Measurements from ENCODE around the gene OLFM4. TPM values are rescaled to one million over a fixed set of nuclear protein-coding genes. Genes with fewer than 3 reads are reported as not detected.

The OLFM4 gene
- total and polyA plus RNA-seq, 2 donors from 2014 or later, result 14.6 to 40.9 TPM

DNA sequence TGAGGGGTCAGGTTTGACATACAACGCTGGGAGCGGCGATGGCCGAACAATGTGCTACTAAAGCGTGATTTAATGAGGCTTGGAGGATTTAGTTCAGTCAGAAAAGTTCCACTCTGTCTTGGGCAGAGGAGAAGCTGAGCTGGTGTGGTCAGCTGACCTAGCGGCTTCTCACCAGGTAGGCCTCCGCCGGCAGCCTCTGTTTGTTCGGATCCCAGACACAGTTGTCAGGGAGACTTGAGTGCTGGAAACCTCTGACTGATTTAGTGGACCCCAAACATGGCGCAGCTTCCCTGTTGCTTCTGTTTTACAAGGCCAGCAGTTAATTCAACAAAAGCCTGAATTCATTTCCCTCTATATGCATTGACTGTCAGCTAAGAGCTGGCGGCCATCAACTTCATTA is 36.5 kb upstream of the OLFM4 start:
- H3K9me3 ChIP-seq (ENCODE audit: control insufficient read depth in 2 of 3, insufficient read depth in 1 of 3, low read length in 3 of 3), result no peaks in the 10 kb centered on the region
- FAIRE-seq (no peak), DNase-seq (no peak)
- H3K27me3 ChIP-seq (ENCODE audit: control insufficient read depth, insufficient read depth, low read length), result no peaks in the 10 kb centered on the region
- no peak overlapping the region for H3K9ac ChIP-seq (ENCODE audit: low read length in 3 of 3)
- H3K36me3 ChIP-seq (ENCODE audit: control insufficient read depth in 2 of 3, insufficient read depth in 3 of 3, low read length in 3 of 3), result no peaks in the 10 kb centered on the region
- no peak overlapping the region for H3K4me3 ChIP-seq (ENCODE audit: low read length in 3 of 3)
- H3K27ac ChIP-seq (ENCODE audit: low read depth in 2 of 2, low read length in 2 of 2), result no peak overlapping the region
- intact Hi-C loops (cut with DNase I), result no loop called here
- H3K4me1 ChIP-seq (ENCODE audit: control insufficient read depth in 2 of 3, insufficient read depth in 2 of 3, low read depth in 1 of 3, low read length in 3 of 3), result no peaks in the 10 kb centered on the region
- TF ChIP-seq, protein P1, sequence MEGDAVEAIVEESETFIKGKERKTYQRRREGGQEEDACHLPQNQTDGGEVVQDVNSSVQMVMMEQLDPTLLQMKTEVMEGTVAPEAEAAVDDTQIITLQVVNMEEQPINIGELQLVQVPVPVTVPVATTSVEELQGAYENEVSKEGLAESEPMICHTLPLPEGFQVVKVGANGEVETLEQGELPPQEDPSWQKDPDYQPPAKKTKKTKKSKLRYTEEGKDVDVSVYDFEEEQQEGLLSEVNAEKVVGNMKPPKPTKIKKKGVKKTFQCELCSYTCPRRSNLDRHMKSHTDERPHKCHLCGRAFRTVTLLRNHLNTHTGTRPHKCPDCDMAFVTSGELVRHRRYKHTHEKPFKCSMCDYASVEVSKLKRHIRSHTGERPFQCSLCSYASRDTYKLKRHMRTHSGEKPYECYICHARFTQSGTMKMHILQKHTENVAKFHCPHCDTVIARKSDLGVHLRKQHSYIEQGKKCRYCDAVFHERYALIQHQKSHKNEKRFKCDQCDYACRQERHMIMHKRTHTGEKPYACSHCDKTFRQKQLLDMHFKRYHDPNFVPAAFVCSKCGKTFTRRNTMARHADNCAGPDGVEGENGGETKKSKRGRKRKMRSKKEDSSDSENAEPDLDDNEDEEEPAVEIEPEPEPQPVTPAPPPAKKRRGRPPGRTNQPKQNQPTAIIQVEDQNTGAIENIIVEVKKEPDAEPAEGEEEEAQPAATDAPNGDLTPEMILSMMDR (IDR thresholded peaks at IDR 0.05; ENCODE audit: borderline replicate concordance, extremely low read depth, insufficient read depth), result no peak

GRCh38 chr13:52994051-52994450 is 34.6 kb upstream of the OLFM4 start:
- Histone ChIP-seq H3K27me3 (ENCODE audit: control insufficient read depth, insufficient read depth, low read length) (no peaks in the 10 kb centered on the region), H3K4me1 (ENCODE audit: control insufficient read depth in 2 of 3, insufficient read depth in 2 of 3, low read depth in 1 of 3, low read length in 3 of 3) (no peaks in the 10 kb centered on the region), H3K27ac (ENCODE audit: low read depth in 2 of 2, low read length in 2 of 2) (no peak overlapping the region), H3K4me3 (ENCODE audit: low read length in 3 of 3) (no peak overlapping the region), H3K9me3 (ENCODE audit: control insufficient read depth in 2 of 3, insufficient read depth in 1 of 3, low read length in 3 of 3) (no peaks in the 10 kb centered on the region), H3K9ac (ENCODE audit: low read length in 3 of 3) (no peak overlapping the region), H3K36me3 (ENCODE audit: control insufficient read depth in 2 of 3, insufficient read depth in 3 of 3, low read length in 3 of 3) (no peaks in the 10 kb centered on the region)
- TF ChIP-seq, protein P1 (IDR thresholded peaks at IDR 0.05; ENCODE audit: borderline replicate concordance, extremely low read depth, insufficient read depth), result no peak
- no peak for DNase-seq
- intact Hi-C loops (cut with DNase I), result no loop called here
- no peak for FAIRE-seq

- no peak for FAIRE-seq
- DNase-seq, result no peak
- TF ChIP-seq, protein P1 (IDR thresholded peaks at IDR 0.05; ENCODE audit: borderline replicate concordance, extremely low read depth, insufficient read depth), result no peak
- intact Hi-C loops (cut with DNase I), result no loop called here
- Histone ChIP-seq H3K4me1 (ENCODE audit: control insufficient read depth in 2 of 3, insufficient read depth in 2 of 3, low read depth in 1 of 3, low read length in 3 of 3) (no peaks in the 10 kb centered on the region), H3K27me3 (ENCODE audit: control insufficient read depth, insufficient read depth, low read length) (no peaks in the 10 kb centered on the region), H3K9ac (ENCODE audit: low read length in 3 of 3) (no peak overlapping the region), H3K9me3 (ENCODE audit: control insufficient read depth in 2 of 3, insufficient read depth in 1 of 3, low read length in 3 of 3) (no peaks in the 10 kb centered on the region), H3K27ac (ENCODE audit: low read depth in 2 of 2, low read length in 2 of 2) (no peak overlapping the region), H3K36me3 (ENCODE audit: control insufficient read depth in 2 of 3, insufficient read depth in 3 of 3, low read length in 3 of 3) (no peaks in the 10 kb centered on the region), H3K4me3 (ENCODE audit: low read length in 3 of 3) (no peak overlapping the region)
Observed at GRCh38 chr13:52994865-52995264, 33.7 kb upstream of the OLFM4 start.

- Histone ChIP-seq H3K9ac (ENCODE audit: low read length in 3 of 3) (no peak overlapping the region), H3K36me3 (ENCODE audit: control insufficient read depth in 2 of 3, insufficient read depth in 3 of 3, low read length in 3 of 3) (no peaks in the 10 kb centered on the region), H3K4me1 (ENCODE audit: control insufficient read depth in 2 of 3, insufficient read depth in 2 of 3, low read depth in 1 of 3, low read length in 3 of 3) (no peaks in the 10 kb centered on the region), H3K27me3 (ENCODE audit: control insufficient read depth, insufficient read depth, low read length) (no peaks in the 10 kb centered on the region), H3K9me3 (ENCODE audit: control insufficient read depth in 2 of 3, insufficient read depth in 1 of 3, low read length in 3 of 3) (no peaks in the 10 kb centered on the region), H3K4me3 (ENCODE audit: low read length in 3 of 3) (no peak overlapping the region), H3K27ac (ENCODE audit: low read depth in 2 of 2, low read length in 2 of 2) (no peak overlapping the region)
- FAIRE-seq (no peak), DNase-seq (no peak)
- TF ChIP-seq, protein P1 (IDR thresholded peaks at IDR 0.05; ENCODE audit: borderline replicate concordance, extremely low read depth, insufficient read depth), result no peak
- intact Hi-C loops (cut with DNase I), result no loop called here
Observed at GRCh38 chr13:52995946-52996345, 32.7 kb upstream of the OLFM4 start.
